GM20431 (cell line): ENCODE measurements around the gene APOC4.
"Not testable (repeated sequence)": the region's sequence is repeated elsewhere in the genome, so short reads cannot be mapped to it uniquely, and the experiment has no call there.

Source experiments
- in situ Hi-C: fragments of 300-500 bp; cut with MseI, MboI; formaldehyde crosslinking; loops from one replicate; pipeline ENCODE4 v1.15.0; 2020; ENCODE audit warnings: low sequenced_read_pairs; ENCODE audit not compliant: unreplicated experiment

APOC4 gene

GRCh38 chr19:44913512-44914432 is 28.3 kb upstream of the APOC4 start:
- in situ Hi-C loops, result not testable (repeated sequence)

- in situ Hi-C loops, result not testable (repeated sequence)
Observed at GRCh38 chr19:44914433-44915206, 27.4 kb upstream of the APOC4 start, which contains the start of gene APOC1. TSS of gene APOC1 (plus strand) at chr19:44914608. CDS start at chr19:44914892, 284 bp downstream.

- in situ Hi-C loops, result no loop called here
Observed at GRCh38 chr19:44924243-44924725, 17.8 kb upstream of the APOC4 start.

- in situ Hi-C loops, result no loop called here
Observed at GRCh38 chr19:44925114-44925891, 16.7 kb upstream of the APOC4 start.

- in situ Hi-C loops, result not testable (repeated sequence)
Observed at GRCh38 chr19:44926245-44927077, 15.6 kb upstream of the APOC4 start.

GRCh38 chr19:44927746-44928145 is 14.3 kb upstream of the APOC4 start:
- in situ Hi-C loops, result no loop called here

- in situ Hi-C loops, result no loop called here
Observed at GRCh38 chr19:44930088-44930487, 11.9 kb upstream of the APOC4 start.

- in situ Hi-C loops, result no loop called here
Observed at GRCh38 chr19:44931541-44931940, 10.5 kb upstream of the APOC4 start.

- in situ Hi-C loops, result no loop called here
Observed at GRCh38 chr19:44939668-44940067, 2.4 kb upstream of the APOC4 start.

GRCh38 chr19:44943801-44944249 is 1.8 kb downstream of the APOC4 start:
- in situ Hi-C loops, result no loop called here

- in situ Hi-C loops, result no loop called here
Observed at GRCh38 chr19:44947041-44947581, 5.1 kb downstream of the APOC4 start.

- in situ Hi-C loops, result no loop called here
Observed at GRCh38 chr19:44948237-44948636, 6.2 kb downstream of the APOC4 start.

GRCh38 chr19:44948763-44949374 is 6.8 kb downstream of the APOC4 start:
- in situ Hi-C loops, result no loop called here

GRCh38 chr19:44949550-44949949 is 7.5 kb downstream of the APOC4 start:
- in situ Hi-C loops, result no loop called here

GRCh38 chr19:44951179-44952159 is 9.4 kb downstream of the APOC4 start:
- in situ Hi-C loops, result loop anchor here (10.0 kb wide), 1 partner anchor 47 kb away; the partner anchor contains the start of gene APOE

GRCh38 chr19:44954278-44954648 is 12.2 kb downstream of the APOC4 start:
- in situ Hi-C loops, result loop anchor here (10.0 kb wide), 1 partner anchor 49 kb away; the partner anchor contains the start of gene APOE
